ENCODE measurements around the gene FAT3.

The FAT3 gene

GRCh38 chr11:92227959-92228935 is 3.6 kb downstream of the FAT3 start:
- peak; percentile 37 for DNase-seq

DNA sequence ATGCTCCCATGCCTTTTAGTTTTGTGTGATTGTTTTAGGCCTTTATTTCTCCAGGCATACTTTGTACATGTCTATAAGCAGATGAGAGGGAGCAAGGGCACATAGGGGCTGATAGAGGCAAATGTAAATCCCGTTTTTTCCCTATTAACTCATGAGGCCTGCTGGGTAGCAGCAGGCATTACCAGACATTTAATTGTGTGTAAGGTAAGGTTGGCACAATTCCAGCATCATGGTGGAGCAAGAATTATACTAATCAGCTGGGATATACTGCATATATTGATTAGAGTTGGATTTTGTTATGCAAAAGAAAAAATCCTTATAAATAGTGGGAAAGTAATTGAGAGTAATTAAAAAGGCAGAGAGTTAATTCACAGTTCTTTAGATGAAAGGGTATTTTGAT is 12.2 kb downstream of the FAT3 start:
- DNase-seq = no peak

- DNase-seq = no peak
Measured at GRCh38 chr11:92240916-92241315, 16.3 kb downstream of the FAT3 start.

- no peak for DNase-seq
Measured at GRCh38 chr11:92245700-92246271, 21.2 kb downstream of the FAT3 start.

GRCh38 chr11:92246630-92247029 is 22.0 kb downstream of the FAT3 start:
- DNase-seq = no peak

- no peak for DNase-seq
Measured at GRCh38 chr11:92249156-92249753, 24.6 kb downstream of the FAT3 start.

- DNase-seq = no peak
Measured at GRCh38 chr11:92251980-92252379, 27.4 kb downstream of the FAT3 start.

DNA sequence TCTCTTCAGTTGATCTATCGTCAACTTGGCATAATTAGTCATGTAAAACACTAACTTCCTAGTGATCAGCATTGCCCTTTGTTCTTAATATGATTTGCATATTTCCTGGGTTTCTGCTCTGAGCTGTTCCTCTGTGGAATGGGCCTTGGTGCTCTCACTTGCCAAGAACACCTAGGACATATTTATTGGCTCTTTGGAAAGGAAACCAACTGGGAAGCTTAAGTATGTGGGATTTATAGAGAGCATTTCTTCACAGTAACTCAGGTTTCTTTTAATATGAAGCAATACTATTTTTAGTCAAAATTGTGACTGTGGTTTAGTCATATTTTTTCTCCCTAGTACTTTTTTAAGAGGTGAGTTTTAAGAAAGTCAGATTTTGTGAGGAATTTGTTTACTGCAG is 28.8 kb downstream of the FAT3 start:
- DNase-seq = no peak

- no peak for DNase-seq
Measured at GRCh38 chr11:92253945-92254344, 29.3 kb downstream of the FAT3 start.

DNA sequence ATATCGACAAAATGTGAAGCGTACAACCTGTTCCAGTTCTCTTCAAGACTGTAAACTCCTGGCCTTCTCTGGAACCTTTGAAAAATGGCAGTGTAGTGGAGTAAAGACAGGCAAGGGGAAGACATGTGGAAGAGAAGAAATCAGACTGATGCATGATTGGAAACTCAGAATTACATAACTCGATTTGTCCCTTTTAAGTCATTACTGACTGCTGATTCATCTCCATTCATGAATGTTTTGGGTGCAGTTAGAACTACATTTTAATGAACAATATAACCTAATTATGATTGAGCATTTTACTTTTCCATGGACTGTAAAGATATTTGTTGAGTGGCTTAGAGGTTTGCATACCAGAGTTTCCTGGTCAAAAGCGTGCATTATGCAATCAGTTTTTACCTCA is 32.9 kb downstream of the FAT3 start:
- DNase-seq = no peak

GRCh38 chr11:92259861-92260260 is 35.2 kb downstream of the FAT3 start:
- peak; percentile 59 for DNase-seq

DNA sequence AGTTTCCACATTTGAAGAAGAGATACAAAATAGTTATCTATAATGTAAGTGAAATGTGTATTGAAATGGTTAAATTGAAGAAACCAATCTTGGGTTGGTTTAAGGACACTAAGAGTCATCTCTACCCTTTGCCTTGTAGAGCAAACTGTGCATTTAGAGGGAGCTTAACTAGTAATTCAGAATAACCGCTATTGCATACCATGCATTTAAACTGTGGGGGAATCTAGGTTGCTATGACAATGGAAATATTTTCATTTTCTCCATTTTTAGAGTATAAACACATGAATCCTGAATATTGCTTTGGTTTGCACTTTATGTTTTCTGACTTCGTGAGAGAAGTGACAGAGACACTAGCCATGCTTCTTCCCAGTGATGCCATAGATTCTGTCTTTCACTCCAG is 39.7 kb downstream of the FAT3 start:
- no peak for DNase-seq

DNA sequence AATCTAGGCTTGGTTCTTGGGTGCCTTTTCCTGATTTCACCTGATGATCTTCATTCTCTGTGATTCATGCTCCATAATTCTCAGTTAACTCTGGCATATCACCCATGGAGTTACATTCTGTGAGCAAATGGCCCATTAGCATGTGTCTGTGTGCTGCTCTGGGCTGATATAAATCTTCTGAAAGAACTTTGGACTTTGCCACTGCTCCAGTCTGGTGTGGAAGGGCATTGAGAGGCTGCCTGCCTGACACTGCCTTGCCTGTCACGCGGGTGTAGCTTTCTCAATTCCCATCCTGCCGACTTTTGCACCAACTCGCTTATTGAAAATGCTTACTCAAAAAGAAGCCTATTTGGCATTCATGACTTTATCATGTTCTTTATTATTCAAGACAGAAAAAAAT is 42.2 kb downstream of the FAT3 start:
- DNase-seq = no peak

DNA sequence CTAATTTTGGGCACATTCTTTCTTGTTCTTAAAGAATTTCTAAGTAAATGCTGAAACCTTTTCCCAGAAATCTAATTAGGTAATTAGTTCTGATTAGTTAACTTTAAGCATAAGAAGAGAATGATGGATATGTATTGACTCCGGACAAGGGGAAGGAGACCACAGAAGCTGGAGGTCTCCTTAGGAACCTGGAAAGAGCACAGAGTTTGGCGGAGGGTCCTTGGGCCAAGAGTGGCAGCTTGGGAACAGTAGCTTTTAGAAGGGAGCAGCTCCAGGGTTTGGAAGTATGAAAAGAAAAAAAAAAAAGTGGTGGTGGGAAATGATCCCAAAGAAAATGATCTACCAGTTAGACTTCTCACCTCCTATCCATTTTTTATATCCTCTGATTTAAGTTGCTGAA is 42.7 kb downstream of the FAT3 start:
- DNase-seq = no peak

DNA sequence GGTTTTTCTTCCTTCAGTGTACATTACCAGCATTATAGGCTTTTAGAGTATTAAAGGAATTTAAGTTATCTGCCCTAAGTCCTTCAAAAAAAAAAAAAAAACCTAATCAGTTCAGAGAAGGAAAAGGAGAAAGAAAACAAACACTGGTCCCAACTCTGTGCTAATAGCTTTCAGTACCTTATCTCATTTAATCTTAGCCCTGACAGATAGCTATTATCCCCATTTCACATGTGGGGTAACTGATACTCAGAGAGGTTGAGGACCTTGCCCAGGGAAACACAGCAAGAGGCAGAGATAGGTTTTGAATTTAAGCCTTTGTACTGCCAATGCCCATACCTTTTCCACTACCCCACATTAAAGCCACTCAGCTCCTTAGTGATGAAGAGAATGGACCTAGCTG is 43.4 kb downstream of the FAT3 start:
- DNase-seq = no peak

DNA sequence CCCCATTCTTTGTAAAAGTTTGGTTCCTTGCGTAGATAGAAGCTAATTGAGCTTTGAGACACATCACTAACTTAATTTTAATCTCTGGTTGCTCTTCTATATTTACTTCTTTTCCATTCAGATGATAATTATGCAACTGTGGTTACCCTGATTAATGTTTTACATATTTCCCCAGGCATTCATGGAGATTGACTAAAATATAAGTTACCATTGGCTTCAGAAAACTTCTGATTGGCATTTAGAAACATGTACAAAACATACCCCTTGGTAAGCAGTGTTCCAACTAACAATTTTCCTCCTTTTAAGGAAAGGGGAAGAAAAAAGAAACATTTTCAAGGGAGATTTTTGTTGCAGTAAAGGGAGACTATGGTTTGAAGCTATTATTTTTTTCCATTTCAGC is 43.9 kb downstream of the FAT3 start:
- no peak for DNase-seq

- DNase-seq = no peak
Measured at GRCh38 chr11:92269021-92269420, 44.4 kb downstream of the FAT3 start.

- no peak for DNase-seq
Measured at GRCh38 chr11:92269841-92270240, 45.2 kb downstream of the FAT3 start.

DNA sequence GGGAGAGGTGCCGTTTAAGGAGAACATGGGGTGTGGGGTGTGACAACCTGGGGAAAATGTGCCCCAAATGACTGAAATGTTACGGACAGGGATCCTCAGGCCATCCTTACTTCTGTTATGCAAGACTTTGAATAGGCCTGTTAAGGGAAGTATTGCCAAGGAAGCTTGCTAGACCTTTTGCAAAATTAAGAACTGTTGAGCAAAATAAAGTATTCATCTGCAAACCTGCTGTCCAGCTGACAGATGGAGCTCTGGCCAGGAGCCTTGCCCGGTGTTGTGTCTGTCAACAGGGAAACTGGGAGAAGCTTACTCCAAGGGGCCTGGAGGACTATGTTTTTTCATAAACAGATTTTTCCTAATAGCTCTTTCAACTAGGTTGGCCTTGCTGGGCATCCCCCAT is 48.0 kb downstream of the FAT3 start:
- no peak for DNase-seq

Measured in SHP77 treated with DMSO at 0.1 percent for 48 hours (cell line).